MCF 10A (cell line): Measurements from ENCODE around the gene NDC1. TPM values are rescaled to one million over a fixed set of nuclear protein-coding genes. Genes with fewer than 3 reads are reported as not detected.

Experiments
- BruUV-seq: library from RNA; stranded (reverse); fragments of 400-500 nt; replicated peaks from 2 replicates; lab custom pipeline; 2021; lab: Mats Ljungman, UMichigan
- CTCF ChIA-PET: fragments of 300-600 bp; sonication (Branson Sonifier 250); formaldehyde crosslinking; extraction: SDS; loops from one replicate; lab custom pipeline; 2021; ENCODE audit warnings: antibody characterized with exemption, inconsistent platforms; lab: Yijun Ruan, JAX
- POLR2A ChIA-PET: fragments of 300-600, 350-650 bp; sonication (Branson Sonifier 250); formaldehyde crosslinking; extraction: SDS; loops from one replicate; lab custom pipeline; 2020; ENCODE audit warnings: antibody characterized with exemption, inconsistent platforms; lab: Yijun Ruan, JAX
- DNase-seq: peaks from one replicate; pipeline ENCODE4 v3.0.0-alpha.2; 2018; ENCODE audit not compliant: unreplicated experiment
- H3K27ac Mint-ChIP-seq: one replicate; pipeline ENCODE4 v1.8.0; 2022; ENCODE audit warnings: mild to moderate bottlenecking, low read depth, mixed read lengths; ENCODE audit not compliant: unreplicated experiment
- H3K27me3 Mint-ChIP-seq: one replicate; pipeline ENCODE4 v1.8.0; 2022; ENCODE audit warnings: mixed read lengths; ENCODE audit not compliant: insufficient read depth, unreplicated experiment
- H3K36me3 Mint-ChIP-seq: one replicate; pipeline ENCODE4 v1.8.0; 2022; ENCODE audit warnings: mild to moderate bottlenecking, moderate library complexity, mixed read lengths; ENCODE audit not compliant: insufficient read depth, unreplicated experiment
- H3K4me1 Mint-ChIP-seq: one replicate; pipeline ENCODE4 v1.8.0; 2022; ENCODE audit warnings: mixed read lengths; ENCODE audit not compliant: insufficient read depth, unreplicated experiment
- H3K4me3 Mint-ChIP-seq: one replicate; pipeline ENCODE4 v1.8.0; 2022; ENCODE audit warnings: mild to moderate bottlenecking, moderate library complexity, mixed read lengths; ENCODE audit not compliant: unreplicated experiment
- H3K9me3 Mint-ChIP-seq: one replicate; pipeline ENCODE4 v1.8.0; 2022; ENCODE audit warnings: mixed read lengths; ENCODE audit not compliant: unreplicated experiment
- CTCF ChIP-seq: fragments of 200-600 bp; IDR thresholded peaks from one replicate; pipeline ENCODE4 v1.8.0; 2022; ENCODE audit warnings: antibody characterized with exemption, mild to moderate bottlenecking; ENCODE audit not compliant: unreplicated experiment
- intact Hi-C: fragments of 100-400 bp; cut with micrococcal nuclease; formaldehyde crosslinking; loops from 2 replicates; pipeline ENCODE4 v1.14.1; 2022
- total RNA-seq: library from RNA; stranded (reverse); gene quantifications from 2 replicates; pipeline ENCODE4 v1.2.3, GENCODE V29; 2022

Gene NDC1
- total RNA-seq, 1 experiment from 2014 or later: 18.7 TPM

- Mint-ChIP-seq H3K27me3 (peaks cover 12% of the 10 kb centered on the region), H3K9me3 (peaks cover 19% of the 10 kb centered on the region), H3K36me3 (peaks cover 4% of the 10 kb centered on the region), H3K27ac (no peak within 1 kb of the TSS), H3K4me3 (peak within 1 kb of the TSS; percentile 65), H3K4me1 (peaks cover 12% of the 10 kb centered on the region)
- peak; percentile 86 for DNase-seq
- BruUV-seq: no TSS peak
- intact Hi-C loops: no loop called here
- CTCF ChIA-PET: interaction anchor here (0.8 kb wide), 1 partner anchor 170 kb away, joined by 3 read pairs; no protein-coding TSS in a partner anchor
- no peak for TF ChIP-seq CTCF
- POLR2A ChIA-PET: interaction anchor here (0.7 kb wide), 2 partner anchors 195 to 1529 kb away, joined by 3 read pairs; no protein-coding TSS in a partner anchor
Measured at GRCh38 chr1:53739109-53739681, 98.9 kb downstream of the NDC1 start, which contains the start of gene GLIS1. GLIS1 (minus strand) TSS chr1:53739164; CDS start chr1:53738064, 1,100 bp downstream.

- peaks cover 17% of the 10 kb centered on the region for H3K9me3 Mint-ChIP-seq
- H3K4me3 Mint-ChIP-seq: peak overlapping the region; percentile 65
- H3K27ac Mint-ChIP-seq: no peak overlapping the region
- peaks cover 6% of the 10 kb centered on the region for H3K27me3 Mint-ChIP-seq
- POLR2A ChIA-PET: no interaction called here
- no peak for DNase-seq
- TF ChIP-seq CTCF: no peak
- peaks cover 4% of the 10 kb centered on the region for H3K36me3 Mint-ChIP-seq
- CTCF ChIA-PET: no interaction called here
- BruUV-seq: no TSS peak
- intact Hi-C loops: no loop called here
- peaks cover 19% of the 10 kb centered on the region for H3K4me1 Mint-ChIP-seq
Measured at GRCh38 chr1:53738205-53739108, 99.6 kb downstream of the NDC1 start.

- Mint-ChIP-seq H3K4me1 (peaks cover 27% of the 10 kb centered on the region), H3K9me3 (peaks cover 10% of the 10 kb centered on the region), H3K27me3 (no peaks in the 10 kb centered on the region), H3K27ac (no peak overlapping the region), H3K4me3 (no peak overlapping the region), H3K36me3 (peaks cover 4% of the 10 kb centered on the region)
- ChIA-PET CTCF (interaction anchor here (2.0 kb wide), 1 partner anchor 17 kb away, joined by 8 read pairs; no protein-coding TSS in a partner anchor), POLR2A (no interaction called here)
- no TSS peak for BruUV-seq
- no peak for TF ChIP-seq CTCF
- intact Hi-C loops: no loop called here
- DNase-seq: no peak
Measured at GRCh38 chr1:53737648-53738204, 100.4 kb downstream of the NDC1 start.

GRCh38 chr1:53736290-53736689, 101.8 kb downstream of the NDC1 start:
- BruUV-seq: no TSS peak
- ChIA-PET POLR2A (no interaction called here), CTCF (interaction anchor here (2.0 kb wide), 1 partner anchor 18 kb away, joined by 8 read pairs; no protein-coding TSS in a partner anchor)
- Mint-ChIP-seq H3K27ac (no peak overlapping the region), H3K9me3 (no peaks in the 10 kb centered on the region), H3K36me3 (peaks cover 4% of the 10 kb centered on the region), H3K27me3 (no peaks in the 10 kb centered on the region), H3K4me3 (no peak overlapping the region), H3K4me1 (peaks cover 28% of the 10 kb centered on the region)
- no peak for TF ChIP-seq CTCF
- DNase-seq: no peak
- intact Hi-C loops: no loop called here
